HG03045 (cell line): ENCODE measurements around the gene FNDC3A.
A peak's percentile ranks its signal among the peaks of the same experiment; 100 is the strongest.

Experiments
- ATAC-seq: cut with Tn5 transposase; IDR thresholded peaks from one replicate; pipeline ENCODE4 v1.9.1; 2021; ENCODE audit warnings: mild to moderate bottlenecking, moderate library complexity; ENCODE audit not compliant: unreplicated experiment

FNDC3A gene

DNA sequence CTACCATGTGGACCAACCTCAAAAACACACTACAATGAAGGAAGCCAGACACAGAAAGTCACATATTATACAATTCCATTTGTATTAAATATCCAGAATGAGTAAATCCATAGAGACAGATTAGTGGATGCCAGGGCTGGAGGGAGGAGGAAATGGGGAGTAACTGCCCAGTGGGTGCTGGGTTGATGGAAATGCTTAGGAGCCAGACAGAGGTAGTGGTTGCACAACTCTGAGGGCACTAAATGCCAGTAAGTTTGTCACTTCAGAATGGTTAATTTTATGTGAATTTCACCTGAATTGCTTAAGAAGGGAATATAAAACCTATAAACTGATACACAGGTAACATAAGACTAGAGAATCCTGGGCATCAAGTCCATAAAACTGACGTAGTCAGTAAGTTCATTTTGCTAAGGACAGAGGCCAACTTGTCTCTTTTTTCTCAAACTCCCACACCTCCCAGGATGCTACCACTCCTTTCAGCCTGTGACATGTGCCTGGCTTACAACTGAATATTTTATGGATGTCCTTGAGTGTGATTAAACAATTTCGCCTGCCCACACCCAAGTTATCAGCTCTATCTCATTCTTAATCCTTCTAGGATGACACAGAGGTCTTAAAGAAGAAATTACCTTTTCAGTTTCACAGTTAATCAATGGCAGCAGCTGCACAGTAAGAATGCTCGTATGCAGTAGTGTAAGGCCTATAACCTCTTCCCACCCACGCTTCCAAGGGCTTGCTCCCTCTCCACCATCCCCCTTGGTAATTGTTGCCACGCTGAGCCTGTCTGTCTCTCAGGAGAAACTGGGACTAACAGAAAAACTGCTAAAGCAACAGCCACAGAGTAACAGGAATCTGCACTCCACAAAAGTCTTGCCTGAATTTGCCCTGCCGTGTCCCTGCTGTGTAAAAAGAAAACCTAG lies 238.5 kb downstream of the FNDC3A start:
- ATAC-seq: no peak

DNA sequence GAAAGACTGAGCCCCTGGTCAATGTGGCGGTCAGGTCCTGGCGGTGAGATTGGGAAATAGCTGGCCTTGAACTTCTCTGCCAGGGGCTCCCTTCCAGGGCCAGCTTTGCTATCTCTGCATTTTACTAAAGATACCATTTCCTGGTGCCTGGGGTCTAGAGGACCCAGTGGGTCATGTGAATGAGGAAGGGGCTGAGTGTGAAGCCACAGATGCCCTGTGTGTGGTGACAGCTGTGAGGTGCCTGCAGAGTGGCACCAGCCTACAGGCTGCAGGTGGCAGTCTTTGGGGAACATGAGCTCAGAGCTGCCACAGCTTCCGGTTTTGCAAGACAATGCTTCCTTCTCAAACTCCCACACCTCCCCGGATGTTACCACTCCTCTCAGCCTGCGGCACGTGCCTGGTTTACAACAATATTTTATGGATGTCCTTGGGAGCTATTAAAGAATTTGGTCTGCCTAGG lies 239.2 kb downstream of the FNDC3A start:
- ATAC-seq: no peak

DNA sequence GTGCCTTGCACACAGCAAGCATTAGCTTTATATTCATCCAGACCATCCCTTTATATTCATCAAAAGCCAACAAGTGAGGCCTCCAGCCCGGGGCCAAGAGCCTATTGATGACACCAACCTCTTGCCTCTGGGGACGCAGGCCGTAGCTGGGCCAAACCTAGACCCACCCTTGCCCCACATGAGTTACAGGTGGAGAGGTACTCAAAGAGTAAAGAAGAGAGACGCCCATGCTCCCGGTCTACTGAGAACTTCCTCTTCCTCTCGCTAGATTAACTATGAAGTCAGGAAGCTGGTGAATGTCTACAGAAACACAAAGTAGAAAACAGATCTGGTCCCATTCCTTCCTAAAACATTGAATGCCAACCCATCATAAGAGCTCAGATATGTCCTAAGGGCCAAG lies 240.6 kb downstream of the FNDC3A start:
- no peak for ATAC-seq

DNA sequence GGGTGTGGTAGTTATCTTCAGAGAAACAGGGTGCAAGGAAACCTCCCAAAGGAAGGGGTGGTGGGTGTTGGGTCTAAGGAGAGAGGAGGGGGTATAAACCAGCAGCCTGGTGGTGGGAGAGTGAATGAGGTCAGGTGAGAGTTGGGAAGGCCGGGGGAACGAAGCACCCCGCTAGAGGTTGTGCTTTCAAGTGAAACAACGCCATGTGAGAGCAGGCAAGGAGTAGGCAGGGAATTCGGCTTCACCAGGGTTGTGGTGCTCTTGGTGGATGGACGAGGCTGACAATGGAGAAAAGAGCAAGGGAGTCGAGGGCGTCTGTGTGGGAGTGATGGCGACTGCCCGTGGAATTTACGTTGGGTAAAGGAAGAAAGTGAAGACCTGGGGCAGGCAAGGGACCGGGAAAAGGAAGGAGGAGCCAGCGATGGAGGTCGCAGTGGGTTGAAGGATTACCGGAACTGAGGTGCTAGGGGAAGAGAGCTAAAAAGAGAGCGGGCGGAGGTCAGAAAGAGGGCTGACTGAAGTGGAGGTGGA lies 242.3 kb downstream of the FNDC3A start:
- no peak for ATAC-seq

DNA sequence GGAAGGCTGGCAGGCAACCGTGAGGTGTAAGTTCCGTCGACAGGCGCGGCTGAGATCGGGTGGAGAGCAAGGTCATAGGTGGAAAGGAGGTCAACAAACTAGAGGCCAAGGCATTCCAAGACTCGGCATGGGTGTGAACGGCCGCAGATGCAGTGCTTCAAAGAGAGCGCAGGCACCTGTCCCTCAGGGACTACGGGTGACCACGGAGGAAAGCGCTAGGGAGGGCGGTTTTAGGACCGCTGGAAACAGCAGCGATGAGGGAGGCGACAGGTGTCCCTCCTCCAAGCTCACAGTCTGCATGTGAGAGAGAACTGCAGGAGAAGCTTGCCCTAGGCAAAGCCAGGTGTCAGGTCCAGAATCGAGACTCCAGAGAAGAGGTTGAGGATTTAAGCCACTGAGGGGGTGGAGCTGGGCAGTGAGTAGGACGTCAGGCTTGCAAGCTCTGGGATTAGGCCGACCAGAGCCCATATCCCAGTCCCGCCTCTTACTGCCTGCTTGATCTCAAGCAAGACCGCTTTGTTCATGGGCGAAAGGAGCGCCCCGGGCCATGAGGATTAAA lies 242.9 kb downstream of the FNDC3A start:
- no peak for ATAC-seq

DNA sequence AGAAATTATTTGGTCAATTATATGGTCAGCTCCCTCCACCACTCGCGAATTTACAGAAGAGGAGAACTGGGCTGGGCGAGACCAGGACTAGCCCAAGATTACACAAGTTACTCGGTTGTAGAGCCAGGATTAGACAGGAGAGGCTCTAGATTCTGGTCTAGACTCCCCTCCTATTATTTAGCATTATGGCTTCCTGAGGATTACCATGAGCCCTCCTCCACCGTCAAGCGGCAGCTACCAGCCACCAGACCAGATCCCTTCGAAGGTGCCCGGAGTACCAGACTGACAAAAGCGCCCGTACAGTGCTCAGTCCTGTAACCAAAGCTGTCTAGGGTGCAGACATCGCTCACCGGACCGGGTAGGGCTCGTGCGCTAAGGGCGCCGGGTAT lies 243.9 kb downstream of the FNDC3A start:
- ATAC-seq: no peak

DNA sequence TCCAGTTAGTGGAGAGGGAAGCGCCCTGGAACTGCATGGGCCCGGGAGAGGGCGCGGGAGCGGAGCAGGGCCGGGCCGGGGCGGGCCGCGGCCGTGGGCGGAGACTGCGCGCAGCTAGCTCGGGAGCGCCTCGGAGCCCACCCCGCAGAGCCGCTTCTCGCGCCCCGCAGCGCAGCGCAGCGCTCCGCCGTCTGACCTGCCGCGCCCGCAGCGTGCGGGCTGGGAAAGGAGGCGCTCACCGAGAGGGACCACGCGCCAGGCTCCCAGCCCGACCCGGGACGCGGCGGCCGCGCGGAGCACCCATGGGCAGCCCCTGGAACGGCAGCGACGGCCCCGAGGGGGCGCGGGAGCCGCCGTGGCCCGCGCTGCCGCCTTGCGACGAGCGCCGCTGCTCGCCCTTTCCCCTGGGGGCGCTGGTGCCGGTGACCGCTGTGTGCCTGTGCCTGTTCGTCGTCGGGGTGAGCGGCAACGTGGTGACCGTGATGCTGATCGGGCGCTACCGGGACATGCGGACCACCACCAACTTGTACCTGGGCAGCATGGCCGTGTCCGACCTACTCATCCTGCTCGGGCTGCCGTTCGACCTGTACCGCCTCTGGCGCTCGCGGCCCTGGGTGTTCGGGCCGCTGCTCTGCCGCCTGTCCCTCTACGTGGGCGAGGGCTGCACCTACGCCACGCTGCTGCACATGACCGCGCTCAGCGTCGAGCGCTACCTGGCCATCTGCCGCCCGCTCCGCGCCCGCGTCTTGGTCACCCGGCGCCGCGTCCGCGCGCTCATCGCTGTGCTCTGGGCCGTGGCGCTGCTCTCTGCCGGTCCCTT lies 244.5 kb downstream of the FNDC3A start, which contains the start of gene MLNR:
Gene MLNR, plus strand, starts transcription at position 303 of the 820 bp plus-strand sequence. Its CDS starts 0 bp downstream, at position 303.
- ATAC-seq: no peak

DNA sequence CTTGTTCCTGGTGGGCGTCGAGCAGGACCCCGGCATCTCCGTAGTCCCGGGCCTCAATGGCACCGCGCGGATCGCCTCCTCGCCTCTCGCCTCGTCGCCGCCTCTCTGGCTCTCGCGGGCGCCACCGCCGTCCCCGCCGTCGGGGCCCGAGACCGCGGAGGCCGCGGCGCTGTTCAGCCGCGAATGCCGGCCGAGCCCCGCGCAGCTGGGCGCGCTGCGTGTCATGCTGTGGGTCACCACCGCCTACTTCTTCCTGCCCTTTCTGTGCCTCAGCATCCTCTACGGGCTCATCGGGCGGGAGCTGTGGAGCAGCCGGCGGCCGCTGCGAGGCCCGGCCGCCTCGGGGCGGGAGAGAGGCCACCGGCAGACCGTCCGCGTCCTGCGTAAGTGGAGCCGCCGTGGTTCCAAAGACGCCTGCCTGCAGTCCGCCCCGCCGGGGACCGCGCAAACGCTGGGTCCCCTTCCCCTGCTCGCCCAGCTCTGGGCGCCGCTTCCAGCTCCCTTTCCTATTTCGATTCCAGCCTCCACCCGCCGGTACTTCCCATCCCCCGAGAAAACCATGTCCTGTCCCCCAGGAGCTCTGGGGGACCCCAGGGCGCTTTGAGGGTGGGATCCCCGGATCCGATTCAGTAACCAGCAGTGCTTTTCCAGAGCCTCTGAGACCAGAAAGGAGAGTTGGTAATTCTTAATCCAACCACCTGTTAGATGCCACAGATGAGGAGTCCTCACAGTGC lies 245.3 kb downstream of the FNDC3A start:
- ATAC-seq: no peak

DNA sequence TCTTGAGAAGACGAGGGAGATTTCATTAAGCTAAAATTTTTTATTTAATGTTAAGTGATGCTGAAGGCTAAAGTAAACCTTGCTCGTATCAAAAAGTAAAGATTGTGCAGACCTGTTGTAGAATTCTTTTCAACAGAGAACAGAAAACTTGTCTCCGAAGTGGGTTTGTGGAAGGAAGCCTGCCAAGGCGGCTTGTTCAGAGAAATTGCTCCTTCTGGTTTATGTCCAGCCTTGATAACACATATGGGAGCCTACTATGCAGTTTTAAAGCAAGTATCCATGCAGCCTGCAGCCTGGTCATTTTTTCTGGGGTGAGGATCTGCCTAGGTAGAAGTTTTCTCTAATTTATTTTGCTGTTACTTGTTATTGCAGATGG lies 245.9 kb downstream of the FNDC3A start:
- ATAC-seq: no peak

DNA sequence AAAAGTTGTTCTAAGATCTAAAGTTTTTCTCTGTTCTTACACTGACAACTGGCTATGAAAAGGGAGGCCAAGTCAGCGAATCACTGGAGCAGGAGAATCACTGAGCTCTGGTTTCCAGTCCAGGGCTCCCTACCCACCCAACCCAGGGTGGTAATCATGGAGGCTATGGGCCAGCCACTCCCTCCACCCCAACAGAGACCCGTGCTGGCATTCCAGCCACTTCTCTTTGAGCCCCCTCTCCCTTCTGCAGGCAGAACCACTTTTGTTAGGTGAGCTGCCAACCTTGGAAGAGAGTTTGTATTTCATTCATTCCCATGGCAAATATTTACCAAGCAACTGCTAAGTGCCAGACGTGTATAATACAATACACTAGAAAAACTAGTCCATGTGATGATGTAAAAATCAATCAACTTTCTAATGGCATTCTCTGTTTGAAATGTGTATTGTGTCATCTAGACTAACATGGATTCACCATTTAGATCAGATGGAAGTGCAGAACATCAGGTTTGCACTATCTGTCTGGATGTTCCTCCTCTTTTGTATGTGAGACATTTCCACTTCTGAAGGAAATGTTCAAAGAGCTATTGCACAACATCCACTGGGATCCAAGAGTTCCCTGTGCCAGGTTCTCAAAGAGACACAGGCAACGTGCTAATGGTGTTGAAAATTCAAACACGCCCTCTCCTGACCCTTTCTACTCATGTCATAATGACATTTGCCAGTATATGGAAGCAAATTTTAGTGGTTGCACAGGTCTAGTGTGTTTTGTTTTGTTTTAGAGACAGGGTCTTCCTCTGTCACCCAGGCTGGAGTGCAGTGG lies 249.7 kb downstream of the FNDC3A start:
- no peak for ATAC-seq

DNA sequence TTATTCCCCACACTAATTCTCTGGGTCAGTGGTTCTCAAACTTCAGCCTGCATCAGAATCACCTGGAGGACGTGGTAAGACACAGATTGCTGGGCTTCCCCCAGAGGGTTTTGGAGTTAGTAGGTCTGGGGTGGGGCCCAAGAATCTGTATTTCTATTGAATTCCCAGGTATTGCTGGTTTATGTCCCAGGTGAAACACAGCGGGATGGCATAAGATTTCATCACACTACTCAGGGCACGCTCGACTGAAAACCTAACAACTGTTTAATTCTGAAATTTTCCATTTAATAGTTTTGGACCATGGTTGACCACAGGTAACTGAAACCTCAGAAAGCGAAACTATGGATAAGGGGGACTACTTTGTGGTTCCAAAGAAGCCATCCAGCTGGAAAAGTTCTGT lies 250.9 kb downstream of the FNDC3A start:
- ATAC-seq: no peak

DNA sequence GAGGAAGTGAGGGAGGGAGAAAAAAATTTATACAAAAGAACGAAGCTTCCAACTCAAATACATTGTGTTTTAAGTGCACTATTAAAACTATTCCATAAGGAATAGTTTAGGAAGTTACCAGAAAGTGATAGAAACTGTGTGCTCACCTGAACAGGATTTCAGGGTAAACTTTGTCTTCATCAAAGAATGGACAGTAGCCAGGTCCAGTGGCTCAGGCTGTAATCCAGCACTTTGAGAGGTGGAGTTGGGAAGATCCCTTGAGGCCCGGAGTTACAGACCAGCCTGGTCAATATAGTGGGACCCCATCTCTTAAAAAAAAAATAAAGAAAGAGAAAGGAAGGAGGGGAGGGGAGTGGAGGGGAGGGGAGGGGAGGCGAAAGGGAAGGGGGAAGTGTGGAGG lies 259.0 kb downstream of the FNDC3A start:
- no peak for ATAC-seq

DNA sequence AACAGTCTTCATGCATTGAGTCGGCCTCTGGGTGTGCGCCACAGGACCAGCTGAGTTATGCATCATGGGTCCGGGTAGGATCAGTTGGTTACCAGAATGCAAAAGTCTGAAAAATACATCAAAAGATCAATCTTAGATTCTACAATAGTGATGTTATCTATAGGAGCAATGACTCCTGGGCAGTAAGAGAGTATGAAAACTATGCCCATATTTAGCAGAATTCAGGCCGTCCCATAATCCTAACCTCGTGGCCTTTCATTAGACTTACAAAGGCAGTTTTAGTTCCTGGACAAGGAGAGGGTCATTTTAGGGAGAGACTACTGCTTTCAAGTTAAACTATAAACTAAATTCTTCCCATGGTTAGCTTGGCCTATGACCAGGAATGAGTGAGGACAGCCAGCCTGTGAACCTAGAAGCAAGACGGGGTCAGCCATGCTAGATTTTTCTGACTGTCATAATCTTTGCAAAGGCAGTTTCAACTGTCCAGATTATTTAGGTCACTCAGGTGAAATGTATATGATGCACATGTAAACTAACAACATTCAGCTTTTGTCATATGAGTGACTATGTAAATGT lies 260.2 kb downstream of the FNDC3A start:
- no peak for ATAC-seq

DNA sequence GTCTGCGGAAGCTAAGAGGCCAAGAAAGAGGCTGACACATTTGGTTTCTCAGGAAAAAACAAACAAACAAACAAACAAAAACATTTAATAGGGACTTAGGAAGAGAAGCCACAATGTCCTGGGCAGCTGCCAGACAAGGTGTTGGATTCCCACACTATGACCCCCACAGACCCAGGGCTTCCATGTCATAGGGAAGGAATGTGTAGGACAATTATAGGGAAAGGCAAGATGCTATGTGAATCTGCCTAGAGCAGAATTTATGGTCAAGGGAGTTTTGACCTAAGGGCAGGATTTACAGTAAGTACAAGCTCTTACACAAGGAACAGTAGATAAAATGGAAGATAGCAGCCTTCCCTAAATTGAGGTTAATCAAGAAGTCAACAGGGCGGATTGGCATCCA lies 262.9 kb downstream of the FNDC3A start:
- no peak for ATAC-seq

DNA sequence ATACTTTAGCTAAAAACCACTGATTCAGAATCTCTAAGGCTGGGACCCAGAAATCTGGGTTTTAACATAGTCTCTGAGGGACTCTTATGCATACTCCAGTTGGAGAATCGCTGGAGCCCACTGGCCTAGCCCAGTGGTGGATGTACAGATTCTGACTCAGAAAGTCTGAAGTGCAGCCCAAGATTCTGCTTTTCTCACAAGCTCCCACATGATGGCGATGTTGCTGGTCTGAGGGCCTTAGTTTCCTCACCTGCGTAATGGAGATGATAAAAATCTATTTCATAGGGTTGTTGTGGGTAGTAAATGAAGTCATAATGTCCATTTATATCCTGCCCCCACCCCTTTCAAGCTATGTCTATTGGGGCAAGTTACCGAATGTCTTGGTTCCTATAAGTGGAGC lies 264.3 kb downstream of the FNDC3A start:
- no peak for ATAC-seq

DNA sequence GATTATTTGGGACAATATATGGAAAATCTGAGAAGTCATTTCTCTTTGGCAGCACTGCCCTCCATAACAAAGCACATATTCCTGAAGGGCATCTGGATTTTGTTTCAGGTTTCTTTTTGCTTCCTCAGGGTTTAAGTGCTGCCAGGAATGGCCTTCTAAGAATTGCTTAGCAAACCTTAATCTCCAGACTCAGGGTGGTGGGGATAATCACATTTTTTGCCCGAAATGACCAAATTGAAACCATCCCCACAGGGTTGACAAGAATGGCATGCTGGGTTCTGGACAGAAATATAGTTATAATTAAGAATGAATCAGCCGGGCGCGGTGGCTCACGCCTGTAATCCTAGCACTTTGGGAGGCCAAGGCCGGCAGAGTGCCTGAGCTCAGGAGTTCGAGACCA lies 265.6 kb downstream of the FNDC3A start:
- no peak for ATAC-seq

DNA sequence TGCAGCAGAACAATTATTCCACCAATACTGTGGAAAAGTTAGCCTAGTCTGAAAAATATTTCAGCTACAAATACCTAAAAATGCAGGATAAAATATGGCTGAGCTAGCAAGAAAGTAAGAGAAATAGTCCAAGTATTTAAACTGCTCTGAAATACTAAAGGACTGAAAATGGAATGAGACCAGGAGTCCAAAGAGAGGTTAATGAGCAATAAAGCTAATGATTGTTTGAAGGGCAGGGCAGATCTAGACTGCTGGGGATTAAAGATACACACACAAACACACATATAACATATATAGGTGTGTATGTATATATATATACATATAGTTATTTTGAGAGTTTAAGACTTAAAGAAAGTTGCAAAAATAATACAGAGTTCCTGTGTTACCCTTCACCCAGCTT lies 269.4 kb downstream of the FNDC3A start:
- no peak for ATAC-seq

DNA sequence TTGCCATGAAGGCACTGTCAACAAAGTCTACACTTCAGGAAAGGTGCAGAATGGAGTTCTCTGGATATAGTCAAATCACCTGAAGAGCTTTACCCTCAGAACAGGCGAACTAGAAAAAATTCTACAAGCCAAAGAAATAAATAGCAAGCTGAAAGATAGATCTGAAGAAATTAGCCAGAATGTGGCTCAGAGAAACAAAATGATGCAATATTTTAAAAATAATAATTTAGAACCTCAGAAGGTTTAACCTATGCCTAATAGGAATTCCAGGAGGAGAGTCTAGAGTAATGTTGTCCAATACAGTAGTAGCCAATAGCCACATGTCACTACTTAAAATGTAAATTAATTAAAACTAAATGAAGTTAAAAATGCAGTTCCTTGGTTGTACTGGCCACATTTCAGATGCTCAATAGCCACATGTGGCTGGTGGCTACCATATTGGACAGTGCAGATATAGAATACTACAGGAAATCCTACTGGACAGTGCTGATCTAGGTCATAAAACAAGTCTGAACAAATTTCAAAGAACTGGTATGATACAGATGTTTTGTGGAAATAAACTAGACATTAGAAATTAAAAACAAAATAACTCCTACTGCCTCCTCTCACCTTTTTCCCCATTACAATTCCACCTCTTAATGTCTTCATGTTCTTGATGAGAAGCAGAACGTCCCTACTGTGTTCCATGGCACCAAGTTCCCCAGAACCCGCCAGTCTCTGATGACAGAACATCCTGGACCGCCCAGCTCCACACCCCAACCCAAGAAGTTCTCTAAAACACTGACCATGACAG lies 271.3 kb downstream of the FNDC3A start:
- ATAC-seq: peak; percentile 38
